Measurements from ENCODE around the gene RPS6KA3. TPM values are rescaled to one million over a fixed set of nuclear protein-coding genes. Genes with fewer than 3 reads are reported as not detected.
"Not testable (repeated sequence)": the region's sequence is repeated elsewhere in the genome, so short reads cannot be mapped to it uniquely, and the experiment has no call there.

RPS6KA3 gene
- polyA plus RNA-seq, 4 donors = 27.0 to 35.8 (median 34.1) TPM

GRCh38 chrX:20224814-20225487 lies 41.8 kb downstream of the RPS6KA3 start:
- no peak for DNase-seq (ENCODE audit: low read depth in 4 of 4, low spot score in 3 of 4)

GRCh38 chrX:20221902-20222301 lies 44.8 kb downstream of the RPS6KA3 start:
- DNase-seq (ENCODE audit: low read depth in 4 of 4, low spot score in 3 of 4) = no peak

GRCh38 chrX:20218836-20219505 lies 47.7 kb downstream of the RPS6KA3 start:
- DNase-seq (ENCODE audit: low read depth in 4 of 4, low spot score in 3 of 4) = no peak

GRCh38 chrX:20217906-20218305 lies 48.8 kb downstream of the RPS6KA3 start:
- no peak for DNase-seq (ENCODE audit: low read depth in 4 of 4, low spot score in 3 of 4)

GRCh38 chrX:20217271-20217670 lies 49.4 kb downstream of the RPS6KA3 start:
- no peak for DNase-seq (ENCODE audit: low read depth in 4 of 4, low spot score in 3 of 4)

DNA sequence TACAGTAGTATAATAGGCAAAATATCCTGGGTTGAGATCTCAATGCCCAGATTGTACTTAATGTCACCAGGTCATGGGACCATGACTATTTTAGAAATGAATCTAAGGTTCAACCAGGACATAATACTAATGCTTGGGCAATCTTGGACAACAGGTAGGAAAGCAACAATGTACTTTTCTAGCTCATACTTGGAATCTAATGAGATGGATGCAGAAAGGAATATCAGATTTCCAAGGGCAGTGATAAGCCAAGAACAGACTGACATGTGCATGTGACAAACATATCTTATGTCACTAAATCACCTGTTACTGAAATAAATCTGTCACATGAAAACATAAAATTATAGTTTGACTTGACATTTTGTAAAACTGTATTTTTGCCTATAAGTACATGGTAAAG lies 51.1 kb downstream of the RPS6KA3 start:
- no peak for DNase-seq (ENCODE audit: low read depth in 4 of 4, low spot score in 3 of 4)

- DNase-seq (ENCODE audit: low read depth in 4 of 4, low spot score in 3 of 4) = no peak
These were observed 54.1 kb downstream of the RPS6KA3 start for GRCh38 chrX:20212486-20213089.

GRCh38 chrX:20211261-20211786 lies 55.4 kb downstream of the RPS6KA3 start:
- DNase-seq (ENCODE audit: low read depth in 4 of 4, low spot score in 3 of 4) = no peak

- no peak for DNase-seq (ENCODE audit: low read depth in 4 of 4, low spot score in 3 of 4)
These were observed 60.6 kb downstream of the RPS6KA3 start for GRCh38 chrX:20205927-20206708.

GRCh38 chrX:20204351-20204750 lies 62.4 kb downstream of the RPS6KA3 start:
- no peak for DNase-seq (ENCODE audit: low read depth in 4 of 4, low spot score in 3 of 4)

DNA sequence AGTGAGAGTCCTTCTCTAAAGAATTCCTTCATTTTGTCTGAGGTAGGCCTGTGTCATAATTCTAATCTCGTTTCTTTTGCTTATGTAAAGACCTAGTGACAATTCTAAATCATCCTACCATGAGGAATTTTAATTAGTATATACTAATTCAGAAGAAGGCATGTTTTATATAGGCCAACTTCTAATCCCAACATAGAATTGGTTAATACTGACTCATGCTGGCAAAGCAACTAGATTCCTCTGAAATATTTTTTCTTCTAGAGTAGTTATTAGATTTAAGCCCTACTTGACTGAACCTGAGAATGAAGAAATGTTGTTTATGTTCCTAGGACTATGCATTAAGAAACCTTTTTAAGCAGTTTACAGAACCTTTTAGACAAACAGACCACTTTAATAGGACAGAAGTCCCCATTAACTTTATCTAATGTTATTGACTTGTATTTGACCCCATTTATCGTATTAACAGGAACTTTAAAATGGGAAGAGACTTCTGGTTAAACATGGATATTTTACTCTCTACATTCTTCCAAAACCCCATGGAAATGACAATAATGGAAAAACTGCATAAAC lies 69.0 kb downstream of the RPS6KA3 start:
- DNase-seq (ENCODE audit: low read depth in 4 of 4, low spot score in 3 of 4) = no peak

GRCh38 chrX:20189171-20189570 lies 77.5 kb downstream of the RPS6KA3 start:
- DNase-seq (ENCODE audit: low read depth in 4 of 4, low spot score in 3 of 4) = no peak

- no peak for DNase-seq (ENCODE audit: low read depth in 4 of 4, low spot score in 3 of 4)
These were observed 84.9 kb downstream of the RPS6KA3 start for GRCh38 chrX:20181598-20182329.

GRCh38 chrX:20177093-20177492 lies 89.6 kb downstream of the RPS6KA3 start:
- no peak for DNase-seq (ENCODE audit: low read depth in 4 of 4, low spot score in 3 of 4)

DNA sequence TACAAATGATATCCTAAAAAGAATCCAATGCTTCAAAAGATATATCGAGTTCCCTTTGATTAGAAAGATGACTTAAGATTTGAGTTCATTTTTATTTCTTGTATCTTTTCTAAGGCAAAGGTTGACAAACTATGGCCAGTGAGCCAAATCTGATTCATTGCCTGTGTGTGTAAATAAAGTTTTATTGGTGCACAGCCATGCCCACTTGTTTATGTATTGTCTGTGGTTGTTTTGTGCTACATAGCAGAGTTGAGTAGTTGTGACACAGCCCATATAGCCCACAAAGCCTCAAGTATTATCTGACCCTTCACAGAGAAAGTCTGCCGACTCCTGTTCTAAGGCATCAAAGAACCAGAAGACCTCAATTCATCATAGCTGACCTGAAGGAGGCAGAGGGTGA lies 92.9 kb downstream of the RPS6KA3 start:
- no peak for DNase-seq (ENCODE audit: low read depth in 4 of 4, low spot score in 3 of 4)

GRCh38 chrX:20173313-20173712 lies 93.4 kb downstream of the RPS6KA3 start:
- no peak for DNase-seq (ENCODE audit: low read depth in 4 of 4, low spot score in 3 of 4)

GRCh38 chrX:20171887-20172286 lies 94.8 kb downstream of the RPS6KA3 start:
- DNase-seq (ENCODE audit: low read depth in 4 of 4, low spot score in 3 of 4) = no peak

GRCh38 chrX:20162516-20162915 lies 104.2 kb downstream of the RPS6KA3 start:
- not testable (repeated sequence) for DNase-seq (ENCODE audit: low read depth in 4 of 4, low spot score in 3 of 4)

- DNase-seq (ENCODE audit: low read depth in 4 of 4, low spot score in 3 of 4) = no peak
These were observed 106.8 kb downstream of the RPS6KA3 start for GRCh38 chrX:20159797-20160385.

- no peak for DNase-seq (ENCODE audit: low read depth in 4 of 4, low spot score in 3 of 4)
These were observed 115.0 kb downstream of the RPS6KA3 start for GRCh38 chrX:20151689-20152088.
